ENCODE measurements around the gene ATP6V0A1.

ATP6V0A1 gene

GRCh38 chr17:42563543-42563942 is 104.9 kb downstream of the ATP6V0A1 start:
- Histone ChIP-seq H3K9me3 (ENCODE audit: control insufficient read depth, insufficient read depth, low read length) (no peaks in the 10 kb centered on the region), H3K4me3 (ENCODE audit: low read depth, low read length) (peak overlapping the region; percentile 37), H3K9ac (ENCODE audit: low read depth, low read length) (peak overlapping the region; percentile 24), H3K4me1 (ENCODE audit: control insufficient read depth, insufficient read depth, low read length) (peaks cover 10% of the 10 kb centered on the region), H3K27me3 (ENCODE audit: control insufficient read depth, insufficient read depth, low read length) (no peaks in the 10 kb centered on the region), H3K36me3 (ENCODE audit: control insufficient read depth, insufficient read depth, low read length) (peaks cover 22% of the 10 kb centered on the region)

GRCh38 chr17:42563950-42564349 is 105.3 kb downstream of the ATP6V0A1 start:
- no peaks in the 10 kb centered on the region for H3K9me3 ChIP-seq (ENCODE audit: control insufficient read depth, insufficient read depth, low read length)
- no peaks in the 10 kb centered on the region for H3K27me3 ChIP-seq (ENCODE audit: control insufficient read depth, insufficient read depth, low read length)
- peaks cover 10% of the 10 kb centered on the region for H3K4me1 ChIP-seq (ENCODE audit: control insufficient read depth, insufficient read depth, low read length)
- peak overlapping the region; percentile 37 for H3K4me3 ChIP-seq (ENCODE audit: low read depth, low read length)
- H3K9ac ChIP-seq (ENCODE audit: low read depth, low read length): no peak overlapping the region
- peaks cover 26% of the 10 kb centered on the region for H3K36me3 ChIP-seq (ENCODE audit: control insufficient read depth, insufficient read depth, low read length)

GRCh38 chr17:42564815-42565522 is 106.3 kb downstream of the ATP6V0A1 start:
- Histone ChIP-seq H3K4me3 (ENCODE audit: low read depth, low read length) (no peak overlapping the region), H3K9ac (ENCODE audit: low read depth, low read length) (no peak overlapping the region), H3K9me3 (ENCODE audit: control insufficient read depth, insufficient read depth, low read length) (no peaks in the 10 kb centered on the region), H3K36me3 (ENCODE audit: control insufficient read depth, insufficient read depth, low read length) (peaks cover 36% of the 10 kb centered on the region), H3K4me1 (ENCODE audit: control insufficient read depth, insufficient read depth, low read length) (peaks cover 10% of the 10 kb centered on the region), H3K27me3 (ENCODE audit: control insufficient read depth, insufficient read depth, low read length) (no peaks in the 10 kb centered on the region)

- H3K9me3 ChIP-seq (ENCODE audit: control insufficient read depth, insufficient read depth, low read length): no peaks in the 10 kb centered on the region
- peaks cover 10% of the 10 kb centered on the region for H3K4me1 ChIP-seq (ENCODE audit: control insufficient read depth, insufficient read depth, low read length)
- H3K27me3 ChIP-seq (ENCODE audit: control insufficient read depth, insufficient read depth, low read length): no peaks in the 10 kb centered on the region
- H3K36me3 ChIP-seq (ENCODE audit: control insufficient read depth, insufficient read depth, low read length): peaks cover 40% of the 10 kb centered on the region
- no peak overlapping the region for H3K4me3 ChIP-seq (ENCODE audit: low read depth, low read length)
- H3K9ac ChIP-seq (ENCODE audit: low read depth, low read length): no peak overlapping the region
Measured at GRCh38 chr17:42565523-42566214, 107.0 kb downstream of the ATP6V0A1 start.

GRCh38 chr17:42566215-42566882 is 107.7 kb downstream of the ATP6V0A1 start:
- Histone ChIP-seq H3K4me3 (ENCODE audit: low read depth, low read length) (peak overlapping the region; percentile 86), H3K36me3 (ENCODE audit: control insufficient read depth, insufficient read depth, low read length) (peaks cover 42% of the 10 kb centered on the region), H3K27me3 (ENCODE audit: control insufficient read depth, insufficient read depth, low read length) (no peaks in the 10 kb centered on the region), H3K9me3 (ENCODE audit: control insufficient read depth, insufficient read depth, low read length) (no peaks in the 10 kb centered on the region), H3K9ac (ENCODE audit: low read depth, low read length) (peak overlapping the region; percentile 3), H3K4me1 (ENCODE audit: control insufficient read depth, insufficient read depth, low read length) (peaks cover 10% of the 10 kb centered on the region)

- peaks cover 10% of the 10 kb centered on the region for H3K4me1 ChIP-seq (ENCODE audit: control insufficient read depth, insufficient read depth, low read length)
- peak within 1 kb of the TSS; percentile 86 for H3K4me3 ChIP-seq (ENCODE audit: low read depth, low read length)
- no peaks in the 10 kb centered on the region for H3K9me3 ChIP-seq (ENCODE audit: control insufficient read depth, insufficient read depth, low read length)
- H3K27me3 ChIP-seq (ENCODE audit: control insufficient read depth, insufficient read depth, low read length): no peaks in the 10 kb centered on the region
- peak within 1 kb of the TSS; percentile 79 for H3K9ac ChIP-seq (ENCODE audit: low read depth, low read length)
- peaks cover 49% of the 10 kb centered on the region for H3K36me3 ChIP-seq (ENCODE audit: control insufficient read depth, insufficient read depth, low read length)
Measured at GRCh38 chr17:42566883-42567573, 108.3 kb downstream of the ATP6V0A1 start, which contains the start of gene MLX. Gene MLX (plus strand): TSS chr17:42567100. CDS start chr17:42567125, 25 bp downstream.

GRCh38 chr17:42568341-42569111 is 109.8 kb downstream of the ATP6V0A1 start:
- Histone ChIP-seq H3K9ac (ENCODE audit: low read depth, low read length) (no peak overlapping the region), H3K9me3 (ENCODE audit: control insufficient read depth, insufficient read depth, low read length) (no peaks in the 10 kb centered on the region), H3K27me3 (ENCODE audit: control insufficient read depth, insufficient read depth, low read length) (no peaks in the 10 kb centered on the region), H3K4me1 (ENCODE audit: control insufficient read depth, insufficient read depth, low read length) (peaks cover 4% of the 10 kb centered on the region), H3K36me3 (ENCODE audit: control insufficient read depth, insufficient read depth, low read length) (peaks cover 57% of the 10 kb centered on the region), H3K4me3 (ENCODE audit: low read depth, low read length) (no peak overlapping the region)

GRCh38 chr17:42571435-42572225 is 113.0 kb downstream of the ATP6V0A1 start:
- Histone ChIP-seq H3K4me3 (ENCODE audit: low read depth, low read length) (no peak overlapping the region), H3K9ac (ENCODE audit: low read depth, low read length) (no peak overlapping the region), H3K36me3 (ENCODE audit: control insufficient read depth, insufficient read depth, low read length) (peaks cover 51% of the 10 kb centered on the region), H3K27me3 (ENCODE audit: control insufficient read depth, insufficient read depth, low read length) (no peaks in the 10 kb centered on the region), H3K4me1 (ENCODE audit: control insufficient read depth, insufficient read depth, low read length) (no peaks in the 10 kb centered on the region), H3K9me3 (ENCODE audit: control insufficient read depth, insufficient read depth, low read length) (no peaks in the 10 kb centered on the region)
